K562 (cell line): ENCODE results near the gene USP5. TPM values are rescaled to one million over a fixed set of nuclear protein-coding genes. Genes with fewer than 3 reads are reported as not detected.

Experiments
- ATAC-seq: fragments of 200-7000 bp; cut with Tn5 transposase; 3 replicates; pipeline ENCODE4 v1.9.1; 2020; ENCODE audit warnings: moderate library complexity
- BruUV-seq: library from RNA; stranded (reverse); fragments of 400-500 nt; replicated peaks from 2 replicates; lab custom pipeline; 2021; lab: Mats Ljungman, UMichigan
- CTCF ChIA-PET: fragments of 300-600 bp; formaldehyde crosslinking; extraction: SDS; loops from one replicate; lab custom pipeline; 2021; ENCODE audit warnings: low intra/inter-chr PET ratio; lab: Yijun Ruan, JAX
- POLR2A ChIA-PET: fragments of 300-600, 350-650 bp; sonication (Branson Sonifier 250); formaldehyde crosslinking; extraction: SDS; loops from one replicate; lab custom pipeline; 2021; ENCODE audit warnings: antibody characterized with exemption, inconsistent platforms; lab: Yijun Ruan, JAX
- DNase-seq, 4 experiments: peaks; one replicate each; pipeline versions ENCODE4 v3.0.0 to v3.0.0-alpha.2; 2011 to 2018; ENCODE audit warnings: low spot score in 3 of 4, mixed read lengths in 3 of 4; ENCODE audit errors: extremely low read depth in 1 of 4
- FAIRE-seq: peaks from 2 replicates; lab custom pipeline; 2011; peaks lifted over from hg19 to GRCh38; lab: Jason Lieb, UNC
- H2AFZ ChIP-seq: 2 replicates; pipeline ENCODE4 v1.6.0; 2011; ENCODE audit warnings: low read depth, low read length, control low read depth, inconsistent platforms
- H3K27ac ChIP-seq: fragments of 200-600 bp; 3 replicates; pipeline ENCODE4 v1.8.0; 2011; ENCODE audit warnings: low read depth, mild to moderate bottlenecking, control low read depth, inconsistent platforms, low read length, moderate library complexity, mixed read lengths; ENCODE audit errors: extremely low read depth
- H3K27me3 ChIP-seq, 2 experiments: fragments of 300-600 bp in 1 of 2; 2 replicates in 1 of 2; 3 replicates in 1 of 2; pipeline versions ENCODE4 v1.6.0 to v1.8.0; 2011; ENCODE audit warnings: inconsistent platforms in 2 of 2, low read length in 2 of 2, mild to moderate bottlenecking in 1 of 2, mixed read lengths in 1 of 2, moderate library complexity in 1 of 2; ENCODE audit not compliant: control insufficient read depth in 2 of 2, insufficient read depth in 2 of 2
- H3K36me3 ChIP-seq: fragments of 300-600 bp; 3 replicates; pipeline ENCODE4 v1.8.0; 2011; ENCODE audit warnings: mild to moderate bottlenecking, low read length, inconsistent platforms; ENCODE audit not compliant: control insufficient read depth, insufficient read depth
- H3K4me1 ChIP-seq, 2 experiments: fragments of 200-600 bp in 1 of 2; replicated peaks in 1 of 2; 2 replicates in 1 of 2; 3 replicates in 1 of 2; pipeline versions ENCODE4 v1.5.1 to v1.8.0; 2011; ENCODE audit warnings: inconsistent platforms in 2 of 2, low read length in 2 of 2, mild to moderate bottlenecking in 1 of 2, mixed read lengths in 1 of 2, moderate library complexity in 1 of 2; ENCODE audit not compliant: control insufficient read depth in 2 of 2, insufficient read depth in 2 of 2
- H3K4me2 ChIP-seq: 2 replicates; pipeline ENCODE4 v1.6.1; 2011; ENCODE audit warnings: low read length, control low read depth, inconsistent platforms, mixed read lengths; ENCODE audit not compliant: insufficient read depth
- H3K4me3 ChIP-seq: fragments of 200-600 bp; sonication (generic), shearing (Covaris generic); 2 replicates; pipeline ENCODE4 v1.5.1; 2016; ENCODE audit warnings: control low read depth, inconsistent platforms
- H3K79me2 ChIP-seq: fragments of 200-600 bp; 3 replicates; pipeline ENCODE4 v1.8.0; 2011; ENCODE audit warnings: low read length, inconsistent platforms; ENCODE audit not compliant: control insufficient read depth, insufficient read depth
- H3K9ac ChIP-seq, 2 experiments: 2 replicates each; pipeline versions ENCODE4 v1.6.0 to v1.6.1; 2011; ENCODE audit warnings: low read depth in 2 of 2, low read length in 2 of 2, control low read depth in 1 of 2, inconsistent platforms in 1 of 2, mild to moderate bottlenecking in 1 of 2, mixed read lengths in 1 of 2; ENCODE audit not compliant: insufficient read depth in 1 of 2
- H3K9me1 ChIP-seq: one replicate; pipeline ENCODE4 v1.6.0; 2011; ENCODE audit warnings: inconsistent platforms, mild to moderate bottlenecking, low read length, moderate library complexity; ENCODE audit not compliant: control insufficient read depth, insufficient read depth
- H3K9me3 ChIP-seq: replicated peaks from 2 replicates; pipeline ENCODE4 v1.5.1; 2011; ENCODE audit warnings: low read depth, low read length, inconsistent platforms; ENCODE audit not compliant: control insufficient read depth, insufficient read depth
- H4K20me1 ChIP-seq: replicated peaks from 2 replicates; pipeline ENCODE4 v1.6.1; 2011; ENCODE audit warnings: low read length, inconsistent platforms, mixed read lengths; ENCODE audit not compliant: control insufficient read depth, insufficient read depth
- BMI1 ChIP-seq: fragments of 150-350 bp; IDR thresholded peaks from 2 replicates; pipeline ENCODE4 v1.6.1; 2014; ENCODE audit warnings: low read length
- CC2D1A ChIP-seq: fragments of 450-650 bp; IDR thresholded peaks from 2 replicates; pipeline ENCODE4 v1.6.1; 2017; ENCODE audit warnings: mild to moderate bottlenecking
- CHD1 ChIP-seq: fragments of 200-600 bp; sonication (generic); IDR thresholded peaks from one replicate; pipeline ENCODE4 v1.6.1; 2012; ENCODE audit warnings: mild to moderate bottlenecking, moderate library complexity, low read length, inconsistent platforms
- CREM ChIP-seq: IDR thresholded peaks from 2 replicates; pipeline ENCODE4 v1.6.1; 2014; ENCODE audit warnings: antibody characterized with exemption, low read depth
- FOSL1 ChIP-seq: fragments of 200-800 bp; sonication (Bioruptor generic); conservative IDR thresholded peaks from 2 replicates; pipeline ENCODE4 v1.6.1; 2016; ENCODE audit warnings: missing genetic modification characterization, missing compliant biosample characterization
- HDAC2 ChIP-seq: fragments of 450-650 bp; IDR thresholded peaks from 2 replicates; pipeline ENCODE4 v1.6.1; 2016; ENCODE audit warnings: mild to moderate bottlenecking
- HMBOX1 ChIP-seq: sonication (generic); IDR thresholded peaks from 2 replicates; pipeline ENCODE4 v1.6.1; 2016
- IRF2 ChIP-seq: sonication (generic); formaldehyde crosslinking; IDR thresholded peaks from 2 replicates; pipeline ENCODE4 v1.8.1; 2022; ENCODE audit warnings: mild to moderate bottlenecking, missing genetic modification reagents
- PTRF ChIP-seq: fragments of 450-650 bp; IDR thresholded peaks from 2 replicates; pipeline ENCODE4 v1.6.1; 2016; ENCODE audit warnings: mild to moderate bottlenecking, missing genetic modification characterization, missing compliant biosample characterization
- RBFOX2 ChIP-seq: fragments of 200-400 bp; formaldehyde crosslinking; IDR thresholded peaks from 2 replicates; pipeline ENCODE4 v1.6.1; 2017; ENCODE audit warnings: low read depth, mild to moderate bottlenecking, low read length, moderate library complexity
- RBM15 ChIP-seq: fragments of 200-400 bp; formaldehyde crosslinking; IDR thresholded peaks from 2 replicates; pipeline ENCODE4 v1.6.1; 2018; ENCODE audit warnings: mild to moderate bottlenecking, low read length, moderate library complexity; ENCODE audit not compliant: insufficient read depth
- SIX5 ChIP-seq, 2 experiments: IDR thresholded peaks; 2 replicates each; pipeline ENCODE4 v1.6.1; 2011; ENCODE audit warnings: low read length in 2 of 2, borderline replicate concordance in 1 of 2, low read depth in 1 of 2, mild to moderate bottlenecking in 1 of 2, moderate library complexity in 1 of 2; ENCODE audit not compliant: insufficient read depth in 1 of 2
- SP2 ChIP-seq: IDR thresholded peaks from 2 replicates; pipeline ENCODE4 v1.6.1; 2011; ENCODE audit warnings: mild to moderate bottlenecking, low read depth, low read length, moderate library complexity; ENCODE audit not compliant: poor library complexity, severe bottlenecking; ENCODE audit errors: extremely low read depth
- TAF1 ChIP-seq: IDR thresholded peaks from 2 replicates; pipeline ENCODE4 v1.6.1; 2011; ENCODE audit warnings: mild to moderate bottlenecking, low read length, moderate library complexity; ENCODE audit not compliant: insufficient read depth, control insufficient read depth, severe bottlenecking; ENCODE audit errors: extremely low read depth
- TAF15 ChIP-seq: fragments of 200-400 bp; formaldehyde crosslinking; IDR thresholded peaks from 2 replicates; pipeline ENCODE4 v1.6.1; 2017; ENCODE audit warnings: mild to moderate bottlenecking, low read depth, low read length, moderate library complexity
- U2AF1 ChIP-seq: fragments of 200-400 bp; formaldehyde crosslinking; optimal IDR thresholded peaks from 2 replicates; pipeline ENCODE3; 2017; ENCODE audit warnings: mild to moderate bottlenecking, low read depth, low read length, moderate library complexity
- WGBS: fragments of 100-300 bp; shearing (Covaris generic); methylation state at CpG from one replicate; pipeline ENCODE4 v1.1.6; 2016; ENCODE audit warnings: low coverage, mixed read lengths; ENCODE audit not compliant: insufficient coverage; ENCODE audit errors: missing lambda C conversion rate; 5-methylcytosine and 5-hydroxymethylcytosine counted together
- in situ Hi-C: fragments of 300-500 bp; cut with MboI; formaldehyde crosslinking; loops from 4 replicates; pipeline ENCODE4 v1.15.0; 2018; ENCODE audit warnings: inconsistent platforms, mixed read lengths
- intact Hi-C: fragments of 100-400 bp; cut with micrococcal nuclease; formaldehyde crosslinking; loops from 2 replicates; pipeline ENCODE4 v1.14.2; 2022
- polyA plus RNA-seq, 8 experiments: library from polyadenylated mRNA; depleted of rRNA in 4 of 8; stranded (reverse) in 5 of 8; unstranded in 3 of 8; fragments of >200 nt; fragmentation: Nextera tagmentation in 2 of 8; fragmentation: Illumina TruSeq in 1 of 8; extraction: Ambion mirVana in 2 of 8; extraction: Trizol in 1 of 8; gene quantifications; 2 replicates each; pipeline versions ENCODE4 v1.2.1 to v1.2.3, GENCODE V29; 2011 to 2014; ENCODE audit warnings: inconsistent platforms in 1 of 8, missing spikeins in 1 of 8
- total RNA-seq, 7 experiments: library from RNA; depleted of rRNA in 6 of 7; stranded (reverse); fragments of >200 nt in 6 of 7; fragmentation: Illumina TruSeq in 2 of 7; extraction: Trizol in 2 of 7; gene quantifications; 2 replicates each; pipeline versions ENCODE4 v1.2.1 to v1.2.3, GENCODE V29; 2011 to 2021; ENCODE audit warnings: low replicate concordance in 1 of 7
- TF ChIP-seq, protein P1 (sequence below): fragments of 250-450 bp; sonication (Bioruptor Pico); IDR thresholded peaks from 2 replicates; pipeline ENCODE4 v1.5.0; 2021; ENCODE audit warnings: mild to moderate bottlenecking, borderline replicate concordance
- TF ChIP-seq, protein P2 (sequence below): fragments of 450-650 bp; conservative IDR thresholded peaks from 2 replicates; pipeline ENCODE4 v1.6.1; 2016; ENCODE audit warnings: missing genetic modification characterization, low read depth, mild to moderate bottlenecking, control low read depth, missing compliant biosample characterization

Gene USP5
- total and polyA plus RNA-seq, 9 of the 15 experiments (the other 6 are each of a cell fraction or from before 2014, with no cell fraction given): 1.4 to 107 (median 48.6) TPM

GRCh38 chr12:6855322-6855721, 3.4 kb downstream of the USP5 start:
- peaks cover 8 to 10% of the 10 kb centered on the region in 2 experiments; a peak in 4 of 5 replicates for H3K4me1 ChIP-seq
- peaks cover 35% of the 10 kb centered on the region for H3K79me2 ChIP-seq
- no peak for ATAC-seq
- no peaks in the 10 kb centered on the region; the same call in 1 of the 2 replicates for H4K20me1 ChIP-seq
- H3K4me3 ChIP-seq: no peak overlapping the region
- no peaks in the 10 kb centered on the region for H3K9me3 ChIP-seq
- DNase-seq: no peak
- H3K27me3 ChIP-seq: no peaks in the 10 kb centered on the region
- H3K9ac ChIP-seq: no peak overlapping the region
- no peak overlapping the region for H3K4me2 ChIP-seq
- WGBS: 82% methylated on average over 9 of the region's 14 CpGs
- ChIA-PET CTCF (no interaction called here), POLR2A (interaction anchor here (0.6 to 7.4 kb wide), 2 partner anchors 12 to 13 kb away, joined by 3 to 174 read pairs; partner anchors contain the start of genes SPSB2 and TPI1)
- in situ Hi-C loops (no loop called here), intact Hi-C loops (no loop called here)
- no peak overlapping the region for H3K27ac ChIP-seq
- peaks cover 64% of the 10 kb centered on the region for H3K36me3 ChIP-seq
- peaks cover 3% of the 10 kb centered on the region for H3K9me1 ChIP-seq
- no peak overlapping the region for H2AFZ ChIP-seq
- FAIRE-seq: no peak
- BruUV-seq: no TSS peak
- no peak for TF ChIP-seq RBM15
- no peak for TF ChIP-seq SP2
- no peak for TF ChIP-seq HDAC2
- no peak for TF ChIP-seq TAF1
- TF ChIP-seq U2AF1: no peak
- no peak for TF ChIP-seq CREM
- TF ChIP-seq TAF15: no peak
- TF ChIP-seq, protein P1, sequence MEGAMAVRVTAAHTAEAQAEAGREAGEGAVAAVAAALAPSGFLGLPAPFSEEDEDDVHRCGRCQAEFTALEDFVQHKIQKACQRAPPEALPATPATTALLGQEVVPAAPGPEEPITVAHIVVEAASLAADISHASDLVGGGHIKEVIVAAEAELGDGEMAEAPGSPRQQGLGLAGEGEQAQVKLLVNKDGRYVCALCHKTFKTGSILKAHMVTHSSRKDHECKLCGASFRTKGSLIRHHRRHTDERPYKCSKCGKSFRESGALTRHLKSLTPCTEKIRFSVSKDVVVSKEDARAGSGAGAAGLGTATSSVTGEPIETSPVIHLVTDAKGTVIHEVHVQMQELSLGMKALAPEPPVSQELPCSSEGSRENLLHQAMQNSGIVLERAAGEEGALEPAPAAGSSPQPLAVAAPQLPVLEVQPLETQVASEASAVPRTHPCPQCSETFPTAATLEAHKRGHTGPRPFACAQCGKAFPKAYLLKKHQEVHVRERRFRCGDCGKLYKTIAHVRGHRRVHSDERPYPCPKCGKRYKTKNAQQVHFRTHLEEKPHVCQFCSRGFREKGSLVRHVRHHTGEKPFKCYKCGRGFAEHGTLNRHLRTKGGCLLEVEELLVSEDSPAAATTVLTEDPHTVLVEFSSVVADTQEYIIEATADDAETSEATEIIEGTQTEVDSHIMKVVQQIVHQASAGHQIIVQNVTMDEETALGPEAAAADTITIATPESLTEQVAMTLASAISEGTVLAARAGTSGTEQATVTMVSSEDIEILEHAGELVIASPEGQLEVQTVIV (CRISPR knock-in tag): no peak
- no peak for TF ChIP-seq RBFOX2
- TF ChIP-seq CC2D1A: no peak
- TF ChIP-seq SIX5 (IDR thresholded peaks at IDR 0.05; ENCODE audit: borderline replicate concordance in 1 of 2, insufficient read depth in 1 of 2, low read depth in 1 of 2, low read length in 2 of 2): no peak
- no peak for TF ChIP-seq HMBOX1
- TF ChIP-seq PTRF (tag): no peak
- TF ChIP-seq, protein P2, sequence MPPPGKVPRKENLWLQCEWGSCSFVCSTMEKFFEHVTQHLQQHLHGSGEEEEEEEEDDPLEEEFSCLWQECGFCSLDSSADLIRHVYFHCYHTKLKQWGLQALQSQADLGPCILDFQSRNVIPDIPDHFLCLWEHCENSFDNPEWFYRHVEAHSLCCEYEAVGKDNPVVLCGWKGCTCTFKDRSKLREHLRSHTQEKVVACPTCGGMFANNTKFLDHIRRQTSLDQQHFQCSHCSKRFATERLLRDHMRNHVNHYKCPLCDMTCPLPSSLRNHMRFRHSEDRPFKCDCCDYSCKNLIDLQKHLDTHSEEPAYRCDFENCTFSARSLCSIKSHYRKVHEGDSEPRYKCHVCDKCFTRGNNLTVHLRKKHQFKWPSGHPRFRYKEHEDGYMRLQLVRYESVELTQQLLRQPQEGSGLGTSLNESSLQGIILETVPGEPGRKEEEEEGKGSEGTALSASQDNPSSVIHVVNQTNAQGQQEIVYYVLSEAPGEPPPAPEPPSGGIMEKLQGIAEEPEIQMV (tag): no peak
- no peak for TF ChIP-seq CHD1
- TF ChIP-seq FOSL1: no peak
- no peak for TF ChIP-seq BMI1
- TF ChIP-seq IRF2 (CRISPR knock-in tag): no peak
